K562 (cell line): Measurements from ENCODE around the gene KIAA0319L. TPM values are rescaled to one million over a fixed set of nuclear protein-coding genes. Genes with fewer than 3 reads are reported as not detected.

Experiments used
- ARID1B ChIP-seq: fragments of 450-650 bp; IDR thresholded peaks from 2 replicates; pipeline ENCODE4 v1.6.1; 2016; ENCODE audit warnings: antibody characterized with exemption, mild to moderate bottlenecking, inconsistent platforms
- CBX2 ChIP-seq: fragments of 200-600 bp; sonication (generic); IDR thresholded peaks from one replicate; pipeline ENCODE4 v1.6.1; 2012; ENCODE audit warnings: mild to moderate bottlenecking, low read length, inconsistent platforms; ENCODE audit not compliant: insufficient read depth, poor library complexity, severe bottlenecking
- DIDO1 ChIP-seq: fragments of 450-650 bp; IDR thresholded peaks from 2 replicates; pipeline ENCODE4 v1.6.1; 2016; ENCODE audit warnings: low read depth, missing biosample characterization, missing genetic modification characterization
- DMBX1 ChIP-seq: fragments of 250-450 bp; sonication (Bioruptor Pico); IDR thresholded peaks from 2 replicates; pipeline ENCODE4 v1.8.0; 2022; ENCODE audit warnings: inconsistent platforms, mild to moderate bottlenecking, moderate library complexity, borderline replicate concordance
- EWSR1 ChIP-seq: fragments of 450-650 bp; IDR thresholded peaks from 2 replicates; pipeline ENCODE4 v1.6.1; 2018; ENCODE audit warnings: borderline replicate concordance, mild to moderate bottlenecking, low read depth, moderate library complexity; ENCODE audit not compliant: partially characterized antibody
- HDAC1 ChIP-seq, 2 experiments: fragments of 450-650 bp; IDR thresholded peaks; 2 replicates each; pipeline ENCODE4 v1.6.1; 2016 to 2017; ENCODE audit warnings: inconsistent platforms in 1 of 2, mild to moderate bottlenecking in 1 of 2, moderate library complexity in 1 of 2
- JUND ChIP-seq, 2 experiments: IDR thresholded peaks; 2 replicates in 1 of 2; 3 replicates in 1 of 2; pipeline ENCODE4 v1.6.1; 2011; ENCODE audit warnings: borderline replicate concordance in 2 of 2, low read depth in 2 of 2, low read length in 2 of 2, improper control_type of control experiment in 1 of 2, missing biosample characterization in 1 of 2, missing genetic modification characterization in 1 of 2, missing genetic modification reagents in 1 of 2
- KDM4B ChIP-seq, 2 experiments: fragments of 450-650 bp in 1 of 2; sonication (generic) in 1 of 2; IDR thresholded peaks; 2 replicates each; pipeline ENCODE4 v1.6.1; 2016 to 2017; ENCODE audit warnings: borderline replicate concordance in 2 of 2, antibody characterized with exemption in 1 of 2, low read depth in 1 of 2, mild to moderate bottlenecking in 1 of 2
- NUFIP1 ChIP-seq: fragments of 450-650 bp; IDR thresholded peaks from 2 replicates; pipeline ENCODE4 v1.6.1; 2018; ENCODE audit not compliant: partially characterized antibody
- PHF8 ChIP-seq: fragments of 200-600 bp; sonication (generic); IDR thresholded peaks from 2 replicates; pipeline ENCODE4 v1.6.1; 2012; ENCODE audit warnings: mixed run types, mild to moderate bottlenecking, inconsistent platforms, low read length, moderate library complexity, borderline replicate concordance
- RHOXF2B ChIP-seq: fragments of 250-450 bp; sonication (Bioruptor Pico); conservative IDR thresholded peaks from 2 replicates; pipeline ENCODE4 v1.5.1; 2021
- SIX5 ChIP-seq, 2 experiments: IDR thresholded peaks; 2 replicates each; pipeline ENCODE4 v1.6.1; 2011; ENCODE audit warnings: low read length in 2 of 2, borderline replicate concordance in 1 of 2, low read depth in 1 of 2, mild to moderate bottlenecking in 1 of 2, moderate library complexity in 1 of 2; ENCODE audit not compliant: insufficient read depth in 1 of 2
- TEAD1 ChIP-seq, 2 experiments: fragments of 450-650 bp in 1 of 2; sonication (generic) in 1 of 2; formaldehyde crosslinking; IDR thresholded peaks; 2 replicates each; pipeline versions ENCODE4 v1.4.0 to v1.8.0; 2020 to 2022; ENCODE audit warnings: mild to moderate bottlenecking in 2 of 2, missing genetic modification reagents in 1 of 2
- ZNF584 ChIP-seq: fragments of 200-800 bp; sonication (Bioruptor generic); IDR thresholded peaks from 2 replicates; pipeline ENCODE4 v1.6.1; 2016; ENCODE audit warnings: low read depth, mild to moderate bottlenecking, missing genetic modification characterization, missing compliant biosample characterization
- polyA plus RNA-seq, 8 experiments: library from polyadenylated mRNA; depleted of rRNA in 4 of 8; stranded (reverse) in 5 of 8; unstranded in 3 of 8; fragments of >200 nt; fragmentation: Nextera tagmentation in 2 of 8; fragmentation: Illumina TruSeq in 1 of 8; extraction: Ambion mirVana in 2 of 8; extraction: Trizol in 1 of 8; gene quantifications; 2 replicates each; pipeline versions ENCODE4 v1.2.1 to v1.2.3, GENCODE V29; 2011 to 2014; ENCODE audit warnings: inconsistent platforms in 1 of 8, missing spikeins in 1 of 8
- total RNA-seq, 7 experiments: library from RNA; depleted of rRNA in 6 of 7; stranded (reverse); fragments of >200 nt in 6 of 7; fragmentation: Illumina TruSeq in 2 of 7; extraction: Trizol in 2 of 7; gene quantifications; 2 replicates each; pipeline versions ENCODE4 v1.2.1 to v1.2.3, GENCODE V29; 2011 to 2021; ENCODE audit warnings: low replicate concordance in 1 of 7
- TF ChIP-seq, protein P1 (sequence below): sonication (generic); formaldehyde crosslinking; IDR thresholded peaks from 2 replicates; pipeline ENCODE4 v1.8.0; 2022; ENCODE audit warnings: mild to moderate bottlenecking, missing genetic modification reagents
- TF ChIP-seq, protein P2 (sequence below): fragments of 250-450 bp; sonication (Bioruptor Pico); IDR thresholded peaks from 2 replicates; pipeline ENCODE4 v1.8.0; 2021; ENCODE audit warnings: borderline replicate concordance, mild to moderate bottlenecking, moderate library complexity; ENCODE audit not compliant: poor library complexity, severe bottlenecking
- TF ChIP-seq, protein P3 (sequence below): fragments of 450-650 bp; formaldehyde crosslinking; conservative IDR thresholded peaks from 2 replicates; pipeline ENCODE4 v1.4.0; 2022; ENCODE audit warnings: mild to moderate bottlenecking, missing genetic modification characterization
- TF ChIP-seq, protein P4 (sequence below): fragments of 450-650 bp; IDR thresholded peaks from 2 replicates; pipeline ENCODE4 v1.6.1; 2017; ENCODE audit warnings: mild to moderate bottlenecking, moderate library complexity

Gene KIAA0319L
- total and polyA plus RNA-seq, 9 of the 15 experiments (the other 6 are each of a cell fraction or from before 2014, with no cell fraction given) = 2.4 to 51.7 (median 27.4) TPM

DNA sequence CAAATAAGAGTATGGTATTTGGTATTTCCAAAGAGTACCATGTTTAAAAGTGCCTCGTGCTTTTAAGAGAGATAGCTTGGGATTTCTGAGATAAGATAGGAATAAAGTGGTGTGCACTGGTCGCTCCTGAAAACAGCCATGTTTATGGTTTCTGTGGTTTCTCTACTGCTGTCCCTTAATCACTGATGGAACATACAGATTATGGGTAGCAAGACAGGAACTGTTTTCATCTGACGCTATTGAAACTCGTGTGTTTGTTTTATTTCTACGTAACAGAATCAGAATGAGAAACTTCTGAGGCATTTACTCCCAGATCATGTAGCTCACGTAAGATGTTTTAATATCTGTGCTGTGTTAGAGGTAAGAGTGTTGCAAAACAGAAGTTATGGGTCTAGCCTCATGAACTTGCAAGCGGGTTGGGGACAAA lies 126.0 kb downstream of the KIAA0319L start (continued):
- peak in 1 of 2 experiments; percentile 69; a peak in 1 of 4 replicates for TF ChIP-seq TEAD1 (CRISPR knock-in tag; IDR thresholded peaks at IDR 0.05)
- TF ChIP-seq JUND (IDR thresholded peaks at IDR 0.05; ENCODE audit: borderline replicate concordance, low read depth, low read length) = no peak
- TF ChIP-seq JUND (tag; IDR thresholded peaks at IDR 0.05; ENCODE audit: borderline replicate concordance, low read depth, low read length) = peak; percentile 41; the same call in 1 of the 3 replicates
- TF ChIP-seq NUFIP1 = no peak
- no peak for TF ChIP-seq PHF8
- TF ChIP-seq, protein P1, sequence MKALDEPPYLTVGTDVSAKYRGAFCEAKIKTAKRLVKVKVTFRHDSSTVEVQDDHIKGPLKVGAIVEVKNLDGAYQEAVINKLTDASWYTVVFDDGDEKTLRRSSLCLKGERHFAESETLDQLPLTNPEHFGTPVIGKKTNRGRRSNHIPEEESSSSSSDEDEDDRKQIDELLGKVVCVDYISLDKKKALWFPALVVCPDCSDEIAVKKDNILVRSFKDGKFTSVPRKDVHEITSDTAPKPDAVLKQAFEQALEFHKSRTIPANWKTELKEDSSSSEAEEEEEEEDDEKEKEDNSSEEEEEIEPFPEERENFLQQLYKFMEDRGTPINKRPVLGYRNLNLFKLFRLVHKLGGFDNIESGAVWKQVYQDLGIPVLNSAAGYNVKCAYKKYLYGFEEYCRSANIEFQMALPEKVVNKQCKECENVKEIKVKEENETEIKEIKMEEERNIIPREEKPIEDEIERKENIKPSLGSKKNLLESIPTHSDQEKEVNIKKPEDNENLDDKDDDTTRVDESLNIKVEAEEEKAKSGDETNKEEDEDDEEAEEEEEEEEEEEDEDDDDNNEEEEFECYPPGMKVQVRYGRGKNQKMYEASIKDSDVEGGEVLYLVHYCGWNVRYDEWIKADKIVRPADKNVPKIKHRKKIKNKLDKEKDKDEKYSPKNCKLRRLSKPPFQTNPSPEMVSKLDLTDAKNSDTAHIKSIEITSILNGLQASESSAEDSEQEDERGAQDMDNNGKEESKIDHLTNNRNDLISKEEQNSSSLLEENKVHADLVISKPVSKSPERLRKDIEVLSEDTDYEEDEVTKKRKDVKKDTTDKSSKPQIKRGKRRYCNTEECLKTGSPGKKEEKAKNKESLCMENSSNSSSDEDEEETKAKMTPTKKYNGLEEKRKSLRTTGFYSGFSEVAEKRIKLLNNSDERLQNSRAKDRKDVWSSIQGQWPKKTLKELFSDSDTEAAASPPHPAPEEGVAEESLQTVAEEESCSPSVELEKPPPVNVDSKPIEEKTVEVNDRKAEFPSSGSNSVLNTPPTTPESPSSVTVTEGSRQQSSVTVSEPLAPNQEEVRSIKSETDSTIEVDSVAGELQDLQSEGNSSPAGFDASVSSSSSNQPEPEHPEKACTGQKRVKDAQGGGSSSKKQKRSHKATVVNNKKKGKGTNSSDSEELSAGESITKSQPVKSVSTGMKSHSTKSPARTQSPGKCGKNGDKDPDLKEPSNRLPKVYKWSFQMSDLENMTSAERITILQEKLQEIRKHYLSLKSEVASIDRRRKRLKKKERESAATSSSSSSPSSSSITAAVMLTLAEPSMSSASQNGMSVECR (CRISPR knock-in tag) = no peak
- TF ChIP-seq DMBX1 (CRISPR knock-in tag) = no peak
- TF ChIP-seq, protein P2, sequence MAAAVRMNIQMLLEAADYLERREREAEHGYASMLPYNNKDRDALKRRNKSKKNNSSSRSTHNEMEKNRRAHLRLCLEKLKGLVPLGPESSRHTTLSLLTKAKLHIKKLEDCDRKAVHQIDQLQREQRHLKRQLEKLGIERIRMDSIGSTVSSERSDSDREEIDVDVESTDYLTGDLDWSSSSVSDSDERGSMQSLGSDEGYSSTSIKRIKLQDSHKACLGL (CRISPR knock-in tag) = no peak
- no peak for TF ChIP-seq DIDO1 (tag)
- TF ChIP-seq HDAC1 (IDR thresholded peaks at IDR 0.05) = no peak
- TF ChIP-seq RHOXF2B (CRISPR knock-in tag) = no peak
- no peak for TF ChIP-seq EWSR1
- peak; percentile 51 for TF ChIP-seq ARID1B
- TF ChIP-seq ZNF584 (CRISPR knock-in tag) = peak; percentile 31; the same call in 1 of the 2 replicates
- TF ChIP-seq, protein P3, sequence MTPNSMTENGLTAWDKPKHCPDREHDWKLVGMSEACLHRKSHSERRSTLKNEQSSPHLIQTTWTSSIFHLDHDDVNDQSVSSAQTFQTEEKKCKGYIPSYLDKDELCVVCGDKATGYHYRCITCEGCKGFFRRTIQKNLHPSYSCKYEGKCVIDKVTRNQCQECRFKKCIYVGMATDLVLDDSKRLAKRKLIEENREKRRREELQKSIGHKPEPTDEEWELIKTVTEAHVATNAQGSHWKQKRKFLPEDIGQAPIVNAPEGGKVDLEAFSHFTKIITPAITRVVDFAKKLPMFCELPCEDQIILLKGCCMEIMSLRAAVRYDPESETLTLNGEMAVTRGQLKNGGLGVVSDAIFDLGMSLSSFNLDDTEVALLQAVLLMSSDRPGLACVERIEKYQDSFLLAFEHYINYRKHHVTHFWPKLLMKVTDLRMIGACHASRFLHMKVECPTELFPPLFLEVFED (CRISPR knock-in tag) = no peak
- TF ChIP-seq, protein P4, sequence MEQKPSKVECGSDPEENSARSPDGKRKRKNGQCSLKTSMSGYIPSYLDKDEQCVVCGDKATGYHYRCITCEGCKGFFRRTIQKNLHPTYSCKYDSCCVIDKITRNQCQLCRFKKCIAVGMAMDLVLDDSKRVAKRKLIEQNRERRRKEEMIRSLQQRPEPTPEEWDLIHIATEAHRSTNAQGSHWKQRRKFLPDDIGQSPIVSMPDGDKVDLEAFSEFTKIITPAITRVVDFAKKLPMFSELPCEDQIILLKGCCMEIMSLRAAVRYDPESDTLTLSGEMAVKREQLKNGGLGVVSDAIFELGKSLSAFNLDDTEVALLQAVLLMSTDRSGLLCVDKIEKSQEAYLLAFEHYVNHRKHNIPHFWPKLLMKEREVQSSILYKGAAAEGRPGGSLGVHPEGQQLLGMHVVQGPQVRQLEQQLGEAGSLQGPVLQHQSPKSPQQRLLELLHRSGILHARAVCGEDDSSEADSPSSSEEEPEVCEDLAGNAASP = no peak
- no peak for TF ChIP-seq CBX2
- no peak for TF ChIP-seq SIX5 (IDR thresholded peaks at IDR 0.05; ENCODE audit: borderline replicate concordance in 1 of 2, insufficient read depth in 1 of 2, low read depth in 1 of 2, low read length in 2 of 2)
- no peak for TF ChIP-seq KDM4B (IDR thresholded peaks at IDR 0.05; ENCODE audit: borderline replicate concordance in 2 of 2, low read depth in 1 of 2)
